Bone marrow (tissue), 2 donors: ENCODE results near the gene ITGB5.
"Not testable (repeated sequence)": the region's sequence is repeated elsewhere in the genome, so short reads cannot be mapped to it uniquely, and the experiment has no call there.

ENCODE experiments used
- DNase-seq, 2 donors: peaks; one replicate each; lab custom pipeline; 2025; lab: John Stamatoyannopoulos, UW

ITGB5 gene

GRCh38 chr3:124769462-124769861 lies 117.7 kb downstream of the ITGB5 start:
- no peak for DNase-seq

- peak in 1 of 2 donors; percentile 14 for DNase-seq
Observed at GRCh38 chr3:124768812-124769211, 118.4 kb downstream of the ITGB5 start.

DNA sequence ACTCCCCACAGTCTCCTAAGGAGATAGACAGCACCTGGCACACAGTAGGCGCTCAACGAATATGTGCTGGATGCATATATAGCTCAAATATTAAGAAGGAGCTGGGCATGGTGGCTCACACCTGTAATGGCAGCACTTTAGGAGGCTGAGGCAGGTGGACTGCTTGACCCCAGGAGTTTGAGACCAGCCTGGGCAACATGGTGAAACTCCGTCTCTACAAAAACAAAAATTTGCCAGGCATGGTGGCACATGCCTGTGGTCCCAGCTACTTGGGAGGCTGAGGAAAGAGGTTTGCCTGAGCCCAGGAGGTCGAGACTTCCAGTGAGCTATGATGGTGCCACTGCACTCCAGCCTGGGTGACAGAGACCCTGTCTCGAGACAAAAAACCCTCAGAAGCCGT lies 119.5 kb downstream of the ITGB5 start:
- DNase-seq = no peak

- no peak for DNase-seq
Observed at GRCh38 chr3:124767264-124767663, 119.9 kb downstream of the ITGB5 start.

DNA sequence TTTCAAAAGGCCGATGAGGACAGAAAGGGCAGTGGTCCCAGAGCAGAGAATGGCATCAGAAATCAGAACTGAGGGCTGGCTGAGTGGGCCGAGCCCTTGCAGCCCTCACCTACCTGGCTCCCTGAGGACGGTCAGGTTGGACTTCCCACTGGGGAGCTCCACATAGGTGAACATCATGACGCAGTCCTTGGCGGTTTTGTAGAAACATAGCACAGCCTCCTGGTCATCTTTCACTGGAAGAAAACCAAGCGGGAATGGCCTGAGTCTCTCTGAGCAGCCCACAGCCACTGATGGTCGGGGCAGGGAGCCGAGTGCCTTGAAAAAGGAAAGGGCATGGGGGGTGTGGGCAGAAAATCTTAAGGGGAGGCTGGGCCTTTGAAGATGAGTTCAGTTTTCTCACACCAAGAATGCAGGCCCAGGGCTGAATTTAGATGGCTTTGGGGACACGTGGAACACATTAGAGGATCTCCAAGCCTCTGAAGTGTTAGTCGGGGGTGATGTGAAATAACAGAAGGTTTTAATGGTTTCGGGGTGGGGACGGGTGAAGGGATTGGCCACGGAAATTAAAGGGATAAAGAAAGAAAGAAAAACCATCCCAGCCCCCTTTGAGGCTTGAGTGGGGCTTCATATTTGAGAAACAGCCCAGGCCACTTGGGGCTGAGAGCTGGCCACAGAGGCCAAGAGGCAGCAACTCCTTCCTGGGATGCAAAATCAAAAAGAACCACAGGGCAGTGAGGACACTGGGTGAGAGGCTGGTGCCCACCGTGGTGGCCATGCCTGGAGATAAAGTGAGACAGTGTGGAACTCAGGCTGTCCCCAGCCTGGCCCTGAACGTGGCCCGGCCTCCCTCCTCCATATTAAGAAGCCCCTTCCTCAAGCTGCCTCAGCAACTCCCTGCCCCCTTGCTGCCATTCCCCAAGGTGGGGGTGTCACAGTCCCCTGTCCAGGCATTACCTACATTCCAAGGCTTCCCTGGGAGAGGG lies 120.8 kb downstream of the ITGB5 start:
- DNase-seq = no peak

- DNase-seq = no peak
Observed at GRCh38 chr3:124765197-124765840, 121.8 kb downstream of the ITGB5 start.

DNA sequence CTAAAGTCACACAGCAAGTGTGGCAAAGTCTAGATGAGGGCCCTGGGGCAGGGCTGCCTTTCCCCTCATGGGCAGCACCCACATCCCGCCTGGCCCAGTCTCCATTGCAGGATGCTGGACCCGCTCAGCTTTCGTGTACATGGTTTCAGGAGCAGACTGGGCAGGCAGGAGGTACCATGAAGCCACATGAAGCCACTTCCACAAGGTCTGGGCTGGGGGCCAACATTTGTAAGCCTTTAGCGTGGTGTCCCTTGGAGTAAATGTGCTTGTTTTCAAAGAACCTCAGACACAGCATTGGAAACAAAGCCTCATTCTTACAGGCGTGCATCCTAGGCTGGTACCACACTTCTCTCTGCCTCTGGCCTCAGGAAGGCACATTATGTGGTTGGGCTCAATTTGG lies 122.4 kb downstream of the ITGB5 start:
- no peak for DNase-seq

GRCh38 chr3:124763644-124764358 lies 123.4 kb downstream of the ITGB5 start:
- DNase-seq = no peak

DNA sequence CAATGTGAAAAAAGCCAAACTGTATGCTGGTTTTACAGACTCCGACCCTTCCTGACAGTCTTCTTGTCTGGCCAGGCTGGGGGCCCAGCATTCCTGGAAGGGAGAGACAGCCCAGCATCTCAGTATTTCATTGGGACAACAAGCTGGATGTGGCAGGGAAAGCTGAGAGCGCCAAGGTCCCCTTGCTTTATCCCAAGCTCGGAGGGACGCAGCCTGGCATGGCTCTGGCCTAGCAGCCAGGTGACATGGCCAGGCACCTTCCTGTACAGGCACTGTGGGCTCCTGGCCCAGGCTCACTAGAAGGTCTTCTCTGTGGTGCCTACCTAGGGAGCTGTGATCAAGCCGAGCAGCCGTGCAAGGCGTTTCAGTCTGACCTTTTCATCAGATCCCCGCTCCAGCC lies 124.0 kb downstream of the ITGB5 start:
- no peak for DNase-seq

- no peak for DNase-seq
Observed at GRCh38 chr3:124762661-124763011, 124.5 kb downstream of the ITGB5 start.

- DNase-seq = no peak
Observed at GRCh38 chr3:124761935-124762660, 125.1 kb downstream of the ITGB5 start.

DNA sequence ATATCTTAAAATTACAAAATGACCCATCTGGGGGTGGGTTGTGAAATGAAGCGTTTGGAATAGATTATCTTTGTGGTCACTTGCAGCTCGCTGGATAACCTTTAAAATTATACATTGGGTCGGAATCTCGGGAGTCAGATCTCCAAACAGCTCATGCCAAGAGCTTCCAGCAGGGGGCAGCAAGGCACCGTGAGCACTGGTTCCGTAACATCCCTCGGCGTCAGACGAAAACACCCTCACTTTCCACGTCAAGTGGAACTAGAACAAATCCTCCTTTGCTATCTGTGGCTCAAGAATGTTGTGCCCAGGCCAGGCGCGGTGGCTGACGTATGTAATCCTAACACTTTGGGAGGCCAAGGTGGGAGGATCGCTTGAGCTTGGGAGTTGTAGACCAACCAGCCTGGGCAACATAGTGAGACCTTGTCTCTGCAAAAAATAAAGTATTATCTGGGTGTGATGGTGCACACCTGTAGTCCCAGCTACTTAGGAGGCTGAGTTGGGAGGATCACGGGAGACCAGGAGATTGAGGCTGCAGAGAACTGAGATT lies 125.8 kb downstream of the ITGB5 start:
- peak; percentile 44 to 60 for DNase-seq

- no peak for DNase-seq
Observed at GRCh38 chr3:124760601-124761000, 126.6 kb downstream of the ITGB5 start.

- DNase-seq = no peak
Observed at GRCh38 chr3:124759666-124760401, 127.3 kb downstream of the ITGB5 start.

DNA sequence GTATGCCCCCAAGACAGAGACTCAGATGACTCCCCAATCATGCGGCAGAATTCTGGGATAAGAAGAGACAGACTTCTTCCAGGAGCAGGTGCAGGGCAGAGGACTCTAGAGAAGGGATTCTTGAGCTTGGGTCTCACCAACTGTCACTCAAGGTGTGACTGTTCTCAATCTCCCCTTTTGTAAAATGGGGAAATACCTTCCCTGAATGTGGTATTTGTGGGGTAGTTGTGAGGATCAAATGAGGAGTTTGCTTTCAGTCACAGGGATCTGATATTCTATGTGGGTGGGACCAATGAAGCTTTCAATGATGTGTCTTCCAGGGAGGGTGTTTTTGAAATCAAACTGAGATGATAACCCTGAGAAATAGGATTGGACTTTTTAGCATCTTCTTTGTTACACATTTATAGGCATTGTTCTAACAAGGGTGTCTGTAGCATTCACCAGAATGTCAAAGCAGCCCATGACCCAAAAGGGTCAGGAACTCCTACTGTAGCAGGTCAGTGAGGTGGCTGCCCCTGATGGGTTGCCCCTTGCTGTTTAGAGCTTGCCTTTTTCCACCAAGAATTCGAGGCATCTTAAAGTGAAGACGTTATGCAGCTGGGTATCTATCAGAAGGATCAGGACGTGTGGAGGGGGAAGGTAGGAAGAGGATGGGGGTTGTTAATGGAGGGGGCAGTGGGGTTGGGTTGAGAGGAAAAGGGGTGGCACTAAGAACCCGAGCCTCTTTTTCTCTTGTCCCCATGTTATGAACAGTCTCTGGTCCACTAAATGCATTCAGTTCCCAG lies 128.1 kb downstream of the ITGB5 start:
- DNase-seq = no peak

- not testable (repeated sequence) for DNase-seq
Observed at GRCh38 chr3:124757926-124758325, 129.2 kb downstream of the ITGB5 start.

DNA sequence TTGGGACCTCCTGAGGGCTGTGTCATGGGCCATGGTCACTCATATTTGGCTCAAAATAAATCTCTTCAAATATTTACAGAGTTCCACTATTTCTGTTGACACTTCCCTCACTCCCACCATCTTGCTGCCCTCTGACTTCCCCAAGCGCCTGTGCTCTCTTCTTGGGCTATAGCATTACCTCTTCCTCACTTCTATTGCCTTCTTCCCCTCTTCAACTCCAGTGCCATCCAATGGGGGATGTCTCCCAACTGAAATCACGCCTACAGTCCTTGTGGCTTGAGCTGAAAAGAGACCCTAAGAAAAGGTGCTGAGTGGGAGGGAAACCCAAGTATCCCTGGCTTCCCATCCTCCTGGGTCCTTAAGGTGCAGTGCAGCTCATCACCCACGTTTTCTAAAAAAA lies 135.1 kb downstream of the ITGB5 start:
- DNase-seq = no peak

GRCh38 chr3:124751501-124751900 lies 135.7 kb downstream of the ITGB5 start:
- no peak for DNase-seq

DNA sequence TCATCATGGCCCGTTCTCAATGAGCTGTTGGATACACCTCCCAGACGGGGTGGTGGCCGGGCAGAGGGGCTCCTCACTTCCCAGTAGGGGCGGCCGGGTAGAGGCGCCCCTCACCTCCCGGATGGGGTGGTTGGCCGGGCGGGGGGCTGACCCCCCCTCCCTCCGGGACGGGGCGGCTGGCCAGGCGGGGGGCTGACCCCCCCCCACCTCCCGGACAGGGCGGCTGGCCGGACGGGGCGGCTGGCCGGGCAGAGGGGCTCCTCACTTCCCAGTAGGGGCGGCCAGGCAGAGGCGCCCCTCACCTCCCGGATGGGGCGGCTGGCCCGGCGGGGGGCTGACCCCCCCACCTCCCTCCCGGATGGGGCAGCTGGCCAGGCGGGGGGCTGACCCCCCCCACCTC lies 137.3 kb downstream of the ITGB5 start:
- DNase-seq = not testable (repeated sequence)

DNA sequence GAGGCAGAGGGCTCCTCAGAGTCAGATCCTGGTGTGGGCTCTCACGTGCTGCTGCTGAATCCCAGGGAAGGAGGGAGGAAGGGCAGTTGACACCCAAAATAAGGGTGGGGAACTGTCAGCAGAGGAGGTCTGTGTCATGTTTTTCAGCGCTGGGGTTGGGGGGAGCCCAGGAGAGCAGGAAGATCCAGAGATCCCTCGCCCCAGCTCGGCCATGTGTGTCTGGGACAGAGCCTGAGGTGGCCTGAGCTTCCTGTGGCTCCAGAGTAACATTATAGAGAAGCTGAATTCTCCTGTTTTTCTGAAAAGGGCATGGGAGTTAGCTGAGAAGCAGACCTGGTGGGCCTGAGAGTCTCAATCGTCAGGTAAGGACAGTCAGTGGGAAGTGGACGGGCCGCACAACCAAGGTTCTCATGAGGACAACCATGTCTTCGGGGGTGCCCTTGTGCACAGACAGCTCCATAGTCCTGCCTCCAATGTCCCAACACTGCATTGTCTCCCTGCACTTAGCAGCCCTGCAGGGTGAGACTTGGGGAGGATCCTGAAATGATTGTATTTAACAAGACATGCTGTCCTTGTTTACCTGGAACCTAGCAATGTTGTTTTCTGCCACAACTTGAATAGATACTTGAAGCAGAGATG lies 138.5 kb downstream of the ITGB5 start:
- DNase-seq = no peak
